ENCODE results near the gene NUCB1. TPM values are rescaled to one million over a fixed set of nuclear protein-coding genes. Genes with fewer than 3 reads are reported as not detected.
"Not testable (repeated sequence)": the region's sequence is repeated elsewhere in the genome, so short reads cannot be mapped to it uniquely, and the experiment has no call there.

NUCB1 gene
- total RNA-seq, 1 donor from 2014 or later, result 310 TPM

DNA sequence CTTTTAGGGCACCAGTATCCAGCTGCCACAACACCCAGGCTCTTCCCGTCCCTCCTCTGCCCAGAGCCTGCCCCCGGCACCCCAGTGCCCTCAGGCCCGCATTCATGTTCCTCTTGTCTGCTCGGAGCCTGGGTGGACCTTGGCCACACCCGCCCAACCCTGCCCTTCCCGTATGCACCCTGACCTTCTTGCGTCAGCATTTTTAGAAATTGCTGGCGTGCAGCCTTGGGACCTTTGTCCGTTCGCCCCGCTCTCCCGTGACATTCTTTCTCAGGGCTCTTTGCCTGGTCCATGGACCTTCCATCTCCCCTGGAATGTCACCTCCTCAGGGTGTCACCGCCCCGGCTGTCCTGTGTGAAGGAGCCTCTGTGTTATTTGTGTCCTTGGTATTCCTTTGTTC lies 7.6 kb downstream of the NUCB1 start:
- intact Hi-C loops (cut with DNase I), result no loop called here
- H3K27me3 ChIP-seq (ENCODE audit: low read depth), result no peaks in the 10 kb centered on the region
- no peaks in the 10 kb centered on the region for H3K9me3 ChIP-seq
- no peak overlapping the region for H3K4me3 ChIP-seq
- peaks cover 83% of the 10 kb centered on the region for H3K36me3 ChIP-seq
- H3K27ac ChIP-seq, result peak overlapping the region; percentile 62
- peaks cover 17% of the 10 kb centered on the region for H3K4me1 ChIP-seq
- DNase-seq (peak; percentile 84), ATAC-seq (peak; percentile 75 to 90)
- TF ChIP-seq, protein P1, sequence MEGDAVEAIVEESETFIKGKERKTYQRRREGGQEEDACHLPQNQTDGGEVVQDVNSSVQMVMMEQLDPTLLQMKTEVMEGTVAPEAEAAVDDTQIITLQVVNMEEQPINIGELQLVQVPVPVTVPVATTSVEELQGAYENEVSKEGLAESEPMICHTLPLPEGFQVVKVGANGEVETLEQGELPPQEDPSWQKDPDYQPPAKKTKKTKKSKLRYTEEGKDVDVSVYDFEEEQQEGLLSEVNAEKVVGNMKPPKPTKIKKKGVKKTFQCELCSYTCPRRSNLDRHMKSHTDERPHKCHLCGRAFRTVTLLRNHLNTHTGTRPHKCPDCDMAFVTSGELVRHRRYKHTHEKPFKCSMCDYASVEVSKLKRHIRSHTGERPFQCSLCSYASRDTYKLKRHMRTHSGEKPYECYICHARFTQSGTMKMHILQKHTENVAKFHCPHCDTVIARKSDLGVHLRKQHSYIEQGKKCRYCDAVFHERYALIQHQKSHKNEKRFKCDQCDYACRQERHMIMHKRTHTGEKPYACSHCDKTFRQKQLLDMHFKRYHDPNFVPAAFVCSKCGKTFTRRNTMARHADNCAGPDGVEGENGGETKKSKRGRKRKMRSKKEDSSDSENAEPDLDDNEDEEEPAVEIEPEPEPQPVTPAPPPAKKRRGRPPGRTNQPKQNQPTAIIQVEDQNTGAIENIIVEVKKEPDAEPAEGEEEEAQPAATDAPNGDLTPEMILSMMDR (IDR thresholded peaks at IDR 0.05), result no peak

DNA sequence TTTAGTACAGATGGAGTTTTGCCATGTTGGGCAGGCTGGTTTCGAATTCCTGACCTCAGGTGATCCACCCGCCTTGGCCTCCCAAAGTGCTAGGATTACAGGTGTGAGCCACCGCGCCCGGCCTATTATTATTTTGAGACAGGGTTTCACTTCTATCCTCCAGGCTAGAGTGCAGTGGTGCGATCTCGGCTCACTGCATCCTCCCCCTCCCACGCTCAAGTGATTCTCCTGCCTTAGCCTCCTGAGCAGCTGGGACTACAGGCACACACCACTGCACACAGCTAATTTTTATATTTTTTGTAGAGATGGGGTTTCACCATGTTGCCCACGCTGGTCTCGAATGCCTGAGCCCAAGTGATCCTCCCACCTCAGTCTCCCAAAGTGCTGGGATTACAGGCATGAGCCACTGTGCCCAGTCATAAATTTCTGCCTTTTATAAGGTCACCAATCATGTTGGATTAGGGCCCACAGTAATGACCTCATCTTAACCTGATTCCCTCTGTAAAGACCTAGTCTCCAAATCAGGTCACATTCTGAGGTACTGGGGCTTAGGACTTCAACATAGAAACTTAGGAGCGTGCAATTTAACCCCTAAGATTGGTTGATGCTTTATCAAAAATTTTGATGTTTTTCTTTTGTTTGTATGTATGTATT lies 9.4 kb downstream of the NUCB1 start:
- DNase-seq; H3K4me3 ChIP-seq; ATAC-seq; intact Hi-C loops (cut with DNase I); H3K9me3 ChIP-seq; H3K27me3 ChIP-seq (ENCODE audit: low read depth): not testable (repeated sequence)
- Histone ChIP-seq H3K27ac (peak overlapping the region; percentile 65), H3K4me1 (peaks cover 12% of the 10 kb centered on the region), H3K36me3 (peaks cover 98% of the 10 kb centered on the region)

DNA sequence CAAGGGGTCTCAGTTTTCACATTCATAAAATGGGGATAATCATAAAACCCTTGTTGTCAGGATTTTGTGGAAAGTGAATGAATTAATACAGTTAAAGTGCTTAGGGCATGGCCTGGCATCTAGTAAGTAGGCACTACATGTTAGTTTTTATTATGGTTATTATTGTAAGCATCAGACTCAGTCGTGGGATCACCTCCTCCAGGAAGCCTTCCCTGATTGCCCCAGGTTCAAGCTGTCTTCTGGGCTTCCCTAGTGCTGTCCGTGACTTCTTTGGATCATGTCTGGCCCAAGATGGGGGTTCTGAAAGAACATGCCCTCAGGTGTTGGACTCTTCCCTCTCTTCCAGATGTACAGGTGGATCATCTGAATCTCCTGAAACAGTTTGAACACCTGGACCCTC lies 10.7 kb downstream of the NUCB1 start:
- ATAC-seq, result no peak
- Histone ChIP-seq H3K27me3 (ENCODE audit: low read depth) (no peaks in the 10 kb centered on the region), H3K9me3 (no peaks in the 10 kb centered on the region), H3K4me1 (peaks cover 12% of the 10 kb centered on the region), H3K27ac (peak overlapping the region; percentile 4), H3K36me3 (peaks cover 98% of the 10 kb centered on the region), H3K4me3 (no peak overlapping the region)
- intact Hi-C loops (cut with DNase I), result no loop called here
- TF ChIP-seq, protein P1 (IDR thresholded peaks at IDR 0.05), result no peak
- no peak for DNase-seq

DNA sequence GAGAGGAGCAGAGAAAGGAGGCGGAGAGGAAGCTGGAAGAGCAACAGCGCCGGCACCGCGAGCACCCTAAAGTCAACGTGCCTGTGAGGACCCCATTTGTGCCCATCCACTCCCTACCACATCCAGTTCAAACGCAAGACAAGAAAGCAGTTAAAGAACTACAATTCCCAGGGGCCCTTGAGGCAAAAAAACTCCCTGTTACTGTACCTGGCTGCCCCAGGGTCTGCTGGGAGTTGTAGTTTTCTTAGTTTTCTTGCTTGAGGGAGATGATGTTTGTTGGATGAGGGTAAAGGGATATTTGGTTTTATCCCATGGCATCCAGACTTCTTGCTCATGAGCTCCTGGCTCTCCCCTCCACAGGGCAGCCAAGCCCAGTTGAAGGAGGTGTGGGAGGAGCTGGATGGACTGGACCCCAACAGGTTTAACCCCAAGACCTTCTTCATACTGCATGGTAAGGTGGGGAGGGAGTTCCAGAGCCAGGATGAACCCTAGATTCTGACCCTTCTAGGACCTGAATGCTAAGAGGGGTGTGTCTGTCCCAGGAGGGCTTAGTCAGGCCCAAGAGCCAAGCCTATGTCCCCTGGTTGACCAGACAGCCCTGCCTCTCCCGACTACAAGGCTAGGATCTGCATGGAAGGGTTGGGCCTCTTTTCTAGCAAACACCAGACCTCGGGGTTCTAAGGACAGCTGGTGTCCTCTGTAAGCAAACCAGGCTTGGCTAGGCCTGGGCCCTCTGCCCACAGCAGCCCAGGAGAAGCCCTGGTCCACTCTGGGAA lies 13.2 kb downstream of the NUCB1 start:
- peaks cover 12% of the 10 kb centered on the region for H3K4me1 ChIP-seq
- intact Hi-C loops (cut with DNase I), result no loop called here
- TF ChIP-seq, protein P1 (IDR thresholded peaks at IDR 0.05), result no peak
- DNase-seq, result no peak
- H3K9me3 ChIP-seq, result no peaks in the 10 kb centered on the region
- no peak overlapping the region for H3K4me3 ChIP-seq
- H3K27me3 ChIP-seq (ENCODE audit: low read depth), result no peaks in the 10 kb centered on the region
- no peak overlapping the region for H3K27ac ChIP-seq
- ATAC-seq, result no peak
- peaks cover 98% of the 10 kb centered on the region for H3K36me3 ChIP-seq

DNA sequence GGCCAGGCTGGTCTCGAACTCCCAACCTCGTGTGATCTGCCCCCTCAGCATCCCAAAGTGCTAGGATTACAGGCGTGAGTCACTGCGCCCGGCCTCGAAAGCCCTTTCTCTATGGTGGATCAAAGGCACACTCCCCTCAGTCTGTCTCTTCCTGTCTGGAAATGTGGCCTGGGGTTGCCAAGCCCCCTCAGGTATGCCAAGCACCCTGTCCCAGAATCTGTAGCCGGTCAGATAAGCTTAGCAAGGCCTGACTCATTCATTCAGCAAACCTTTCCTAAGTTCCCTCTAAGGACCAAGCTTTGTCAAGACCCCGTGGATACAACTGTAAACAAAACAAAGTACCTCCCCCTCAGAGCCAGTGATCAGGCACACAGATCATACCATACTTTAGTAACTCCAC lies 14.1 kb downstream of the NUCB1 start:
- DNase-seq, result no peak
- no peak for ATAC-seq
- peaks cover 7% of the 10 kb centered on the region for H3K4me1 ChIP-seq
- no peaks in the 10 kb centered on the region for H3K9me3 ChIP-seq
- H3K27ac ChIP-seq, result no peak overlapping the region
- H3K36me3 ChIP-seq, result peaks cover 100% of the 10 kb centered on the region
- intact Hi-C loops (cut with DNase I), result no loop called here
- H3K4me3 ChIP-seq, result no peak overlapping the region
- TF ChIP-seq, protein P1 (IDR thresholded peaks at IDR 0.05), result no peak
- no peaks in the 10 kb centered on the region for H3K27me3 ChIP-seq (ENCODE audit: low read depth)

DNA sequence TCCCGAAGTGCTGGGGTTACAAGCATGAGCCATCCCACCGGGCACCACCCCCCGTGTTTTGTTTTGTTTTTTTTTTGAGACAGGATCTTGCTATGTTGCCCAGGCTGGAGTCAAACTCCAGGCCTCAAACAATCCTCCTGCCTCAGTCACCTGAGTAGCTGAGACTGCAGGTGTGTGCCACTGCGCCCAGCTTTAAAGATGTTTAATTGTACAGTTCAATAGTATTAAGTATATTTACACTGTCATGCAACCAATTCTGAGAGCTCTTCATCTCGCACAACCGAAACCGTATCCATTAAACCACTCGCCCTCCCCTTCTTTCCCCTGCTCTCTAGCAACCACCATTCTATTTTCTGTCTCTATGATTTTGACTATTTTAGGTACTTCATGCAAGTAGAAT lies 15.6 kb downstream of the NUCB1 start:
- no peak for DNase-seq
- H3K4me3 ChIP-seq, result no peak overlapping the region
- no peaks in the 10 kb centered on the region for H3K9me3 ChIP-seq
- no peaks in the 10 kb centered on the region for H3K4me1 ChIP-seq
- TF ChIP-seq, protein P1 (IDR thresholded peaks at IDR 0.05), result no peak
- intact Hi-C loops (cut with DNase I), result no loop called here
- peak; percentile 80 to 90 for ATAC-seq
- peaks cover 100% of the 10 kb centered on the region for H3K36me3 ChIP-seq
- H3K27me3 ChIP-seq (ENCODE audit: low read depth), result no peaks in the 10 kb centered on the region
- H3K27ac ChIP-seq, result no peak overlapping the region
